Measurements from ENCODE around the gene CTF1. TPM values are rescaled to one million over a fixed set of nuclear protein-coding genes. Genes with fewer than 3 reads are reported as not detected.

CTF1 gene
- total and polyA plus RNA-seq, 4 donors = 0.19 to 0.75 (median 0.35) TPM; not detected in 1

GRCh38 chr16:30853758-30854157 is 42.7 kb upstream of the CTF1 start:
- Histone ChIP-seq H3K9ac (ENCODE audit: low read depth in 1 of 2, low read length in 2 of 2) (no peak overlapping the region), H3K9me3 (ENCODE audit: control insufficient read depth in 4 of 4, low read length in 3 of 4) (no peaks in the 10 kb centered on the region), H3K4me1 (ENCODE audit: control insufficient read depth in 4 of 4, insufficient read depth in 4 of 4, low read length in 3 of 4) (no peaks in the 10 kb centered on the region), H3K27ac (ENCODE audit: low read depth in 1 of 2, low read length in 2 of 2) (no peak overlapping the region), H3K36me3 (ENCODE audit: control insufficient read depth in 4 of 4, insufficient read depth in 3 of 4, low read depth in 1 of 4, low read length in 3 of 4) (no peaks in the 10 kb centered on the region), H3K27me3 (ENCODE audit: control insufficient read depth in 4 of 4, insufficient read depth in 4 of 4, low read length in 3 of 4) (no peaks in the 10 kb centered on the region), H3K4me3 (ENCODE audit: low read depth in 1 of 3, low read length in 3 of 3) (no peak overlapping the region)
- 96% methylated on average over 2 of the region's 2 CpGs for WGBS
- no peak for DNase-seq (ENCODE audit: low spot score)
- TF ChIP-seq NR2F2 (IDR thresholded peaks at IDR 0.05) (no peak), ZBTB33 (IDR thresholded peaks at IDR 0.05) (no peak), REST (IDR thresholded peaks at IDR 0.05) (no peak), EGR1 (IDR thresholded peaks at IDR 0.05; ENCODE audit: low read depth in 2 of 2) (no peak), JUND (IDR thresholded peaks at IDR 0.05) (no peak), RXRA (IDR thresholded peaks at IDR 0.05) (no peak), YY1 (IDR thresholded peaks at IDR 0.05) (no peak), ATF3 (IDR thresholded peaks at IDR 0.05) (no peak), RAD21 (IDR thresholded peaks at IDR 0.05) (no peak), MAX (IDR thresholded peaks at IDR 0.05) (no peak), SP1 (IDR thresholded peaks at IDR 0.05) (no peak), FOXA2 (IDR thresholded peaks at IDR 0.05) (no peak), HNF4A (conservative IDR thresholded peaks at IDR 0.05) (no peak), TAF1 (conservative IDR thresholded peaks at IDR 0.05) (no peak), HNF4G (IDR thresholded peaks at IDR 0.05) (no peak), GABPA (IDR thresholded peaks at IDR 0.05 in 1 of 2, conservative IDR thresholded peaks at IDR 0.05 in 1 of 2) (no peak), CTCF (IDR thresholded peaks at IDR 0.05; ENCODE audit: low read depth, low read length, missing input control) (no peak), FOXA1 (IDR thresholded peaks at IDR 0.05) (no peak)
